ENCODE data around the gene SUN2. TPM values are rescaled to one million over a fixed set of nuclear protein-coding genes. Genes with fewer than 3 reads are reported as not detected.

Gene SUN2
- total and polyA plus RNA-seq, 9 donors: 21.2 to 311 (median 181) TPM

- Histone ChIP-seq H3K27ac (no peak overlapping the region), H3K9me3 (no peaks in the 10 kb centered on the region), H3K4me3 (no peak overlapping the region), H3K27me3 (no peaks in the 10 kb centered on the region), H3K4me1 (ENCODE audit: insufficient read depth) (peaks cover 3% of the 10 kb centered on the region), H3K36me3 (no peaks in the 10 kb centered on the region)
- peak in 2 of 5 donors; percentile 55 to 78 for DNase-seq
- TF ChIP-seq POLR2A (IDR thresholded peaks at IDR 0.05): no peak
- no peak for TF ChIP-seq EP300 (IDR thresholded peaks at IDR 0.05)
- TF ChIP-seq CTCF (IDR thresholded peaks at IDR 0.05): no peak
- 12 to 37% (median 22%) methylated on average over 6 of the region's 6 CpGs for WGBS, 3 donors
- intact Hi-C loops (cut with DNase I): no loop called here
Measured at GRCh38 chr22:38744981-38745380, 10.8 kb downstream of the SUN2 start.

- TF ChIP-seq POLR2A (IDR thresholded peaks at IDR 0.05): no peak
- TF ChIP-seq CTCF (IDR thresholded peaks at IDR 0.05): no peak
- no peak for TF ChIP-seq EP300 (IDR thresholded peaks at IDR 0.05)
- Histone ChIP-seq H3K36me3 (no peaks in the 10 kb centered on the region), H3K4me1 (ENCODE audit: insufficient read depth) (peaks cover 3% of the 10 kb centered on the region), H3K4me3 (no peak overlapping the region), H3K9me3 (no peaks in the 10 kb centered on the region), H3K27ac (no peak overlapping the region), H3K27me3 (no peaks in the 10 kb centered on the region)
- WGBS, 3 donors: 88 to 93% (median 92%) methylated on average over 25 of the region's 25 CpGs
- intact Hi-C loops (cut with DNase I): no loop called here
- no peak for DNase-seq
Measured at GRCh38 chr22:38742176-38742942, 13.4 kb downstream of the SUN2 start.

- TF ChIP-seq POLR2A (IDR thresholded peaks at IDR 0.05): no peak
- TF ChIP-seq CTCF (IDR thresholded peaks at IDR 0.05): no peak
- no peak for TF ChIP-seq EP300 (IDR thresholded peaks at IDR 0.05)
- WGBS, 3 donors: 93 to 97% (median 93%) methylated on average over 10 of the region's 10 CpGs
- H3K4me3 ChIP-seq: no peak overlapping the region
- H3K27ac ChIP-seq: no peak overlapping the region
- no peaks in the 10 kb centered on the region for H3K27me3 ChIP-seq
- H3K36me3 ChIP-seq: no peaks in the 10 kb centered on the region
- no peaks in the 10 kb centered on the region for H3K9me3 ChIP-seq
- intact Hi-C loops (cut with DNase I): loop anchor here in 1 of 4 donors (2.0 kb wide), 1 partner anchor 17 kb away; no protein-coding TSS in a partner anchor
- DNase-seq: no peak
- H3K4me1 ChIP-seq (ENCODE audit: insufficient read depth): peaks cover 3% of the 10 kb centered on the region
Measured at GRCh38 chr22:38741576-38741975, 14.2 kb downstream of the SUN2 start.

- DNase-seq: no peak
- Histone ChIP-seq H3K9me3 (no peaks in the 10 kb centered on the region), H3K4me1 (ENCODE audit: insufficient read depth) (peaks cover 3% of the 10 kb centered on the region), H3K36me3 (no peaks in the 10 kb centered on the region), H3K27me3 (no peaks in the 10 kb centered on the region), H3K4me3 (no peak overlapping the region), H3K27ac (no peak overlapping the region)
- intact Hi-C loops (cut with DNase I): loop anchor here in 1 of 4 donors (2.0 kb wide), 1 partner anchor 18 kb away; no protein-coding TSS in a partner anchor
- WGBS, 3 donors: 85 to 89% (median 89%) methylated on average over 9 of the region's 9 CpGs
- TF ChIP-seq EP300 (IDR thresholded peaks at IDR 0.05): no peak
- TF ChIP-seq POLR2A (IDR thresholded peaks at IDR 0.05): no peak
- no peak for TF ChIP-seq CTCF (IDR thresholded peaks at IDR 0.05)
Measured at GRCh38 chr22:38741166-38741565, 14.6 kb downstream of the SUN2 start.
